Neuronal stem cell (in vitro differentiated cells): ENCODE measurements around the gene HIPK1.

ENCODE experiments used
- DNase-seq: peaks from one replicate; pipeline ENCODE4 v3.0.0-alpha.2; 2013; ENCODE audit warnings: low spot score
- H2AFZ ChIP-seq: one replicate; pipeline ENCODE4 v1.6.1; 2013; ENCODE audit warnings: mild to moderate bottlenecking, low read length, inconsistent platforms
- H2AK5ac ChIP-seq: 2 replicates; pipeline ENCODE4 v1.6.1; 2013; ENCODE audit warnings: low read depth, mild to moderate bottlenecking, inconsistent platforms, low read length, moderate library complexity, mixed read lengths
- H2BK120ac ChIP-seq: 2 replicates; pipeline ENCODE4 v1.6.1; 2013; ENCODE audit warnings: low read depth, mild to moderate bottlenecking, inconsistent platforms, low read length, moderate library complexity, mixed read lengths
- H2BK12ac ChIP-seq: one replicate; pipeline ENCODE4 v1.6.1; 2013; ENCODE audit warnings: low read length, inconsistent platforms
- H2BK15ac ChIP-seq: 2 replicates; pipeline ENCODE4 v1.6.1; 2013; ENCODE audit warnings: mild to moderate bottlenecking, low read length, inconsistent platforms, mixed read lengths
- H2BK5ac ChIP-seq: one replicate; pipeline ENCODE4 v1.6.1; 2013; ENCODE audit warnings: inconsistent platforms, mild to moderate bottlenecking, low read length, moderate library complexity
- H3K14ac ChIP-seq: one replicate; pipeline ENCODE4 v1.6.1; 2013; ENCODE audit warnings: low read length, inconsistent platforms
- H3K18ac ChIP-seq: 2 replicates; pipeline ENCODE4 v1.6.1; 2013; ENCODE audit warnings: low read length, inconsistent platforms
- H3K23ac ChIP-seq: 2 replicates; pipeline ENCODE4 v1.6.1; 2013; ENCODE audit warnings: low read depth, mild to moderate bottlenecking, mixed read lengths, low read length, inconsistent platforms; ENCODE audit not compliant: poor library complexity
- H3K27ac ChIP-seq: replicated peaks from 3 replicates; pipeline ENCODE4 v1.5.1; 2013; ENCODE audit warnings: low read length, inconsistent platforms
- H3K27me3 ChIP-seq, 3 experiments: 2 replicates each; pipeline ENCODE4 v1.6.1; 2013; ENCODE audit warnings: low read length in 3 of 3, mild to moderate bottlenecking in 2 of 3, inconsistent platforms in 1 of 3, low read depth in 1 of 3, mixed read lengths in 1 of 3, moderate library complexity in 1 of 3; ENCODE audit not compliant: control insufficient read depth in 3 of 3, insufficient read depth in 3 of 3
- H3K36me3 ChIP-seq, 2 donors: replicated peaks in 1 of 2; 2 replicates each; pipeline ENCODE4 v1.6.1; 2013; ENCODE audit warnings: low read length in 2 of 2; ENCODE audit not compliant: control insufficient read depth in 2 of 2, insufficient read depth in 2 of 2
- H3K4ac ChIP-seq: 2 replicates; pipeline ENCODE4 v1.6.1; 2013; ENCODE audit warnings: inconsistent platforms, mild to moderate bottlenecking, low read length, moderate library complexity
- H3K4me1 ChIP-seq, 2 donors: 1 replicate in 1 of 2; 2 replicates in 1 of 2; pipeline ENCODE4 v1.6.1; 2013; ENCODE audit warnings: low read length in 2 of 2, low read depth in 1 of 2; ENCODE audit not compliant: control insufficient read depth in 2 of 2, insufficient read depth in 1 of 2
- H3K4me2 ChIP-seq: one replicate; pipeline ENCODE4 v1.6.1; 2013; ENCODE audit warnings: mild to moderate bottlenecking, low read length, inconsistent platforms; ENCODE audit not compliant: insufficient read depth, poor library complexity, severe bottlenecking
- H3K4me3 ChIP-seq, 2 donors: 2 replicates each; pipeline ENCODE4 v1.5.1; 2013; ENCODE audit warnings: low read length in 2 of 2, mild to moderate bottlenecking in 2 of 2, inconsistent platforms in 1 of 2, moderate library complexity in 1 of 2
- H3K79me1 ChIP-seq: one replicate; pipeline ENCODE4 v1.6.1; 2013; ENCODE audit warnings: low read depth, mild to moderate bottlenecking, inconsistent platforms, low read length, moderate library complexity
- H3K9ac ChIP-seq: one replicate; pipeline ENCODE4 v1.6.1; 2013; ENCODE audit warnings: mild to moderate bottlenecking, low read depth, low read length, inconsistent platforms; ENCODE audit not compliant: poor library complexity
- H3K9me3 ChIP-seq, 2 donors: replicated peaks in 1 of 2; 2 replicates each; pipeline versions ENCODE3 to v1.6.1; 2013; ENCODE audit warnings: low read length in 2 of 2, mild to moderate bottlenecking in 2 of 2, inconsistent platforms in 1 of 2, low read depth in 1 of 2, mixed read lengths in 1 of 2, moderate library complexity in 1 of 2; ENCODE audit not compliant: control insufficient read depth in 2 of 2, insufficient read depth in 1 of 2
- H4K8ac ChIP-seq: one replicate; pipeline ENCODE4 v1.6.1; 2013; ENCODE audit warnings: low read depth, mild to moderate bottlenecking, inconsistent platforms, low read length, moderate library complexity
- H4K91ac ChIP-seq: one replicate; pipeline ENCODE4 v1.6.1; 2013; ENCODE audit warnings: low read length, low read depth, mild to moderate bottlenecking, inconsistent platforms; ENCODE audit not compliant: poor library complexity
- whole genome bisulfite sequencing, 2 donors: extraction: QIAGEN DNeasy Blood & Tissue Kit; methylation state at CpG; one replicate each; pipeline ENCODE4 v1.1.7; 2013; ENCODE audit warnings: missing lambda C conversion rate in 2 of 2, mixed read lengths in 1 of 2; ENCODE audit not compliant: insufficient read length in 2 of 2, insufficient replicate concordance in 1 of 2; ENCODE audit errors: extremely low coverage in 2 of 2; 5-methylcytosine and 5-hydroxymethylcytosine counted together

The HIPK1 gene

GRCh38 chr1:113978863-113979702 is 50.0 kb downstream of the HIPK1 start, which contains the start of gene OLFML3:
TSS of gene OLFML3 (plus strand) at chr1:113979474. CDS start at chr1:113979517, 43 bp downstream.
- Histone ChIP-seq H3K23ac (no peak within 1 kb of the TSS), H2BK15ac (peak within 1 kb of the TSS; percentile 64), H3K14ac (no peak within 1 kb of the TSS), H3K9me3 (peaks cover 0 to 3% of the 10 kb centered on the region in 2 donors), H2AK5ac (peak within 1 kb of the TSS; percentile 28), H3K18ac (peak within 1 kb of the TSS; percentile 73), H3K27ac (peak within 1 kb of the TSS; percentile 86), H3K4me3 (peak within 1 kb of the TSS in 1 of 2 donors; percentile 26), H3K79me1 (no peaks in the 10 kb centered on the region), H3K4me1 (peaks cover 27 to 43% of the 10 kb centered on the region in 2 donors), H2AFZ (peak within 1 kb of the TSS; percentile 85), H3K4ac (no peak within 1 kb of the TSS), H2BK5ac (no peak within 1 kb of the TSS), H3K36me3 (peaks cover 0 to 11% of the 10 kb centered on the region in 2 donors), H4K91ac (peak within 1 kb of the TSS; percentile 12), H2BK12ac (peak within 1 kb of the TSS; percentile 14), H3K27me3 (no peaks in the 10 kb centered on the region), H2BK120ac (no peak within 1 kb of the TSS), H4K8ac (no peak within 1 kb of the TSS), H3K4me2 (peak within 1 kb of the TSS; percentile 28), H3K9ac (no peak within 1 kb of the TSS)
- WGBS, 2 donors = no CpG with 5 or more reads among the region's 13 CpGs
- peak; percentile 86 for DNase-seq

GRCh38 chr1:113980110-113980509 is 51.0 kb downstream of the HIPK1 start:
- Histone ChIP-seq H3K27ac (no peak overlapping the region), H3K4me2 (no peak overlapping the region), H2BK15ac (no peak overlapping the region), H4K91ac (peak overlapping the region; percentile 12), H3K4me1 (peaks cover 27 to 39% of the 10 kb centered on the region in 2 donors), H3K4me3 (no peak overlapping the region), H3K18ac (peak overlapping the region; percentile 73), H3K4ac (no peak overlapping the region), H3K23ac (no peak overlapping the region), H2BK120ac (no peak overlapping the region), H4K8ac (no peak overlapping the region), H2BK12ac (peak overlapping the region; percentile 14), H3K27me3 (no peaks in the 10 kb centered on the region), H3K9me3 (peaks cover 3 to 4% of the 10 kb centered on the region in 2 donors), H3K14ac (no peak overlapping the region), H3K36me3 (peaks cover 0 to 2% of the 10 kb centered on the region in 2 donors), H3K79me1 (no peaks in the 10 kb centered on the region), H2AK5ac (peak overlapping the region; percentile 28), H2BK5ac (no peak overlapping the region), H3K9ac (no peak overlapping the region), H2AFZ (no peak overlapping the region)
- no peak for DNase-seq
- no CpG with 5 or more reads among the region's 10 CpGs for WGBS, 2 donors

- H3K4me3 ChIP-seq = no peak overlapping the region
- H3K9ac ChIP-seq = no peak overlapping the region
- H4K8ac ChIP-seq = no peak overlapping the region
- no peak overlapping the region for H4K91ac ChIP-seq
- H2BK12ac ChIP-seq = no peak overlapping the region
- no peak for DNase-seq
- H2BK15ac ChIP-seq = no peak overlapping the region
- no peak overlapping the region for H3K4ac ChIP-seq
- H3K27me3 ChIP-seq = no peaks in the 10 kb centered on the region
- H3K9me3 ChIP-seq = peaks cover 3 to 5% of the 10 kb centered on the region in 2 donors
- no peak overlapping the region for H2BK120ac ChIP-seq
- H3K4me2 ChIP-seq = no peak overlapping the region
- no peaks in the 10 kb centered on the region for H3K79me1 ChIP-seq
- WGBS, 2 donors = no CpG with 5 or more reads among the region's 18 CpGs
- no peak overlapping the region for H3K23ac ChIP-seq
- H2AFZ ChIP-seq = peak overlapping the region; percentile 64
- peaks cover 21 to 22% of the 10 kb centered on the region in 2 donors for H3K4me1 ChIP-seq
- no peak overlapping the region for H3K18ac ChIP-seq
- H3K14ac ChIP-seq = no peak overlapping the region
- no peak overlapping the region for H2AK5ac ChIP-seq
- H2BK5ac ChIP-seq = no peak overlapping the region
- no peaks in the 10 kb centered on the region for H3K36me3 ChIP-seq
- H3K27ac ChIP-seq = no peak overlapping the region
Measured at GRCh38 chr1:113981962-113982931, 53.1 kb downstream of the HIPK1 start.
